ENCODE measurements around the gene FA2H.
"Not testable (repeated sequence)": the region's sequence is repeated elsewhere in the genome, so short reads cannot be mapped to it uniquely, and the experiment has no call there.

FA2H gene

DNA sequence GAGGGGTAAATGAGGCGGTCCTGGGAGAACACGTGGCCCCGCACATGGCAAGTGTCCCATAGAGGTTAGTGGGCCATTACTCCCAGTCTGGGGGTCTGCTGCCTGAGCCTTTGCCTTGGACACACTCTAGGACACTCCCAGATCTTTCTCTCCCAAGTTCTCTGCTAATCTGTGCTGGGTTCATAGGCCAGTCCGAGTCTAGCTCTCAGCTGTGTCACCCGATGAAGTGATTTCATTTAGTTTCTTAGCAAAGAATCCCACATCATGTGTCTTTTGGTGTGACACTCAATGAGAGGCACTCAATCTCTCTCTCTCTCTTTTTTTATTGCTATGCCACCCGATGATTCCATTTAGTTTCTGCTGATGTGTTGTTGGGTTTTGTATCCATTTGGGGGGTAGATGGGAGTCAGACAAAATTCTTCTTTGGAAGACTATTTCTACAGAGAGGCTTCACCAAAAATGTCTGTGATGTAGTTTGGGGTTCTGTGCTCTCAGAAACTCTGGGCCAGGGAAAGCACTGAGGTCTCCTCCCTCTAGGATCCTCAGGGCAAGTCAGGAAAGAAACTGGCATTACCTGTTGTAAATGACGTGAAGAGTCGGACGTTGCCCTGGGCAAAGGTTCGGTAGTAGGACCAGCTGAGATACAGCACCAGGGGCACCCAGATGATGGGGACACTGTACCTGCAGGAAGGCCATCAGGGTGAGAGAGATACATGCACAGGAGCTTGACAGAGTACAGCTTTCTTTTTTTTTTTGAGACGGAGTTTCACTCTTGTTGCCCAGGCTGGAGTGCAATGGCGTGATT is 48.8 kb downstream of the FA2H start:
- DNase-seq (ENCODE audit: extremely low read depth in 1 of 2, low read depth in 1 of 2) = no peak

GRCh38 chr16:74724820-74725549 is 49.6 kb downstream of the FA2H start:
- DNase-seq (ENCODE audit: extremely low read depth in 1 of 2, low read depth in 1 of 2) = no peak

DNA sequence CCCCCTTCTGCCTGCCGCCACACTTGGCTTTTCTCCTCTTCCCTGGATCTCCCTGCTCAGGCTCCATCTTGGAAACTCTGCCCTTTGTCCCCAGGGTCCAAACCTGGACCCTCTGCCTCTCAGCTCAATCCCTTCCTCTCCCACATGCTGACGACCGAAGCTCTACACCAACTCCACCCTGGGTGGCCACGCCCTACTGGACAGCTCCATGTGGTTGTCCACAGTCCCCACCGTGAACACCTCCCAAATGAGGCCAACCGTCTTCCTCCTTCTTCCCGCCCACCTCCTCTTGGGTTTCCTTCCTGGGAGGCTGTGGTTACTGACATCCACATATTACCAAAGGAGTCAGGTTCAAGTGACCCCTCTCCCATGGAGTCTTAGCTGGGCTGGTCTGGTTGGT is 51.4 kb downstream of the FA2H start:
- no peak for DNase-seq (ENCODE audit: extremely low read depth in 1 of 2, low read depth in 1 of 2)

DNA sequence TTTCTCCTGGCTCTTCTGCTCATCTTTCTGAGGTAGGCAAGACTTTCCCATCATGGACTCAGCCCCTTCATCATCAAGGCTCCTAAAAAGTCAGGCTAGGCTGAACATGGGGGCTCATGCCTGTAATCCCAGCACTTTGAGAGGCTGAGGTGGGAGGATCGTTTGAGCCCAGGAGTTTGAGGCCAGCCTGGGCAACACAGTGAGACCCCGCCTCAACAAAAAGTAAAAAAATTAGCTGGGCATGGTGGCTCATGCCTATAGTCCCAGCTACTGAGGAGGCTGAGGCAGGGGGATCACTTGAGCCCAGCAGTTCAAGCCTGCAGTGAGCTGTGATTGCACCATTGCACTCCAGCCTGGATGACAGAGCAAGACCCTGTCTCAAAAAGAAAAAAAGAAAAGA is 52.5 kb downstream of the FA2H start:
- not testable (repeated sequence) for DNase-seq (ENCODE audit: extremely low read depth in 1 of 2, low read depth in 1 of 2)

GRCh38 chr16:74721716-74722115 is 52.9 kb downstream of the FA2H start:
- DNase-seq (ENCODE audit: extremely low read depth in 1 of 2, low read depth in 1 of 2) = no peak

GRCh38 chr16:74720579-74720978 is 54.0 kb downstream of the FA2H start:
- DNase-seq (ENCODE audit: extremely low read depth in 1 of 2, low read depth in 1 of 2) = no peak

- no peak for DNase-seq (ENCODE audit: extremely low read depth in 1 of 2, low read depth in 1 of 2)
Measured at GRCh38 chr16:74718741-74719610, 55.6 kb downstream of the FA2H start.

DNA sequence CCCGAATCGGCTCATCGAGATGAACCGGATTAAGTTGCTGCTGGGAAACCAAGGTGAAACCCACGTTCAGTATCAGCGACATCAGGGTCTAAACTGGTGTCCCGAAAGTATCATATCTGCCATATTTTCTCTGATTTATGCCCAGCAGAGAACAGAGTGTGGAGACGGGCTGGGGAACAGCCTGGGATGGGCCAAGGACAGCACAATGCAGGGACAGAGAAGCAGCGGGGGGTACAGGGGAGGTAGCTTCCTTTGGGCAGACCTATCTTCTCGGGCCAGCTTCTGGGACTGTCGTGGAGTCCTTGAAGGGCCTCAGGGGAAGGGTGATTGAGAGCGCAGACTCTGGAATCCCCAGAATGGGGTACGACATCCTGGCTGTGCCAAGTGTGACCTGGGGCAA is 56.5 kb downstream of the FA2H start:
- DNase-seq (ENCODE audit: extremely low read depth in 1 of 2, low read depth in 1 of 2) = no peak

- DNase-seq (ENCODE audit: extremely low read depth in 1 of 2, low read depth in 1 of 2) = no peak
Measured at GRCh38 chr16:74717367-74717766, 57.3 kb downstream of the FA2H start.

DNA sequence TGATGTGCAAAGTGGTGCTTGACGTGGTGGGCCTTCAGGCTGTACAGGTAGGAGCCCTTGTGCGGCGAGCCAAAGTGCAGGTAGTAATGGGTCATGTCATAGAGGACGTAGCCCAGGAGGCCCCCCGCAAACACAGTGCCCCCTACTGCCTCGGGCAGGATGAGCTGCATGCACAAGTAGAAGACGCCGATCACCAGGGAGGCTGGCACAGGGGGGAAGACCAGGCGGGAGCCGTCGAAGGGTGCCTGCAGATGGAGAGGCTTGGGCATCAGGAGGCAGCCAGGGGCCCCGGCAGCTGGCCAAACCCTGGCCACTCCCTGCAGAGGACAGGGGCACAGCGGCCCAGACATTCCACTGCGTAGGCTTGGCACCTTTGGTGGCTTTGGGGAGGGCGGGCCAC is 58.3 kb downstream of the FA2H start:
- DNase-seq (ENCODE audit: extremely low read depth in 1 of 2, low read depth in 1 of 2) = no peak

- DNase-seq (ENCODE audit: extremely low read depth in 1 of 2, low read depth in 1 of 2) = no peak
Measured at GRCh38 chr16:74713876-74714275, 60.7 kb downstream of the FA2H start.

DNA sequence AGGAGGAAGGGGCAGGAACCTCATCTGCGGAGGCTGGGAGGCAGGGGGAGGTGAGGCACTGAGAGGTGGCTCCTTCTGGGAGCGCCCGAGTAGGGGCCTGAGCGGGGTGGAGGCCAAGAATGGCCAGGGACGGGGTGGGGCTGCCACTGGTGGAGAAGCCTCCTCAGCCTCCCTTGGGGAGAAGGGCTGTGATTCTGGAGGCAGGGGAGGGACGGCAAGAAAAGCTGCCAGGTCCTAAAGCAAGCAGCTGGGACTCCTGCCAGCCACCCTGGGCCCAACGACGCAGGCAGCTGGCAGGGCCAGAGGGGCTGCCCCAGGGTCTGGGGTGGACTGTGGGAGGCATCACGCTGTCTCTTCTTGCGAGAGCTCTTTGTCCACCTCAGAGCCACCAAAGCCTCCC is 61.3 kb downstream of the FA2H start:
- no peak for DNase-seq (ENCODE audit: extremely low read depth in 1 of 2, low read depth in 1 of 2)

- no peak for DNase-seq (ENCODE audit: extremely low read depth in 1 of 2, low read depth in 1 of 2)
Measured at GRCh38 chr16:74711938-74712337, 62.7 kb downstream of the FA2H start.

DNA sequence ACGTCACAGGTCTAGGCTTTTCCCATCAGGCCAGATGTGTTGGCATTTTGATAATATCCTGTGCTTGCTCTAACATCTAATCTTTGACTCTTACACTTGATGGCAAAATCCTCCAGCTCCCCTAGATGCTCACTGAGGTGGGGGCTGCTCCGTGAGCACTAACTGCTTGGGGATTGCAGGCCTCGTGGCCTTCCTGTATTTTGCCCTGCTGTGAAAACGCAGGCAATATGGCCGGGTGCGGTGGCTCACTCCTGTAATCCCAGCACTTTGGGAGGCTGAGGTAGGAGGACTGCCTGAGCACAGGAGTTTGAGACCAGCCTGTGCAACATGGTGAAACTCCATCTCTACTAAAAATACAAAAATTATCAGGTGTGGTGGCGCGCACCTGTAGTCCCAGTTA is 64.2 kb downstream of the FA2H start:
- no peak for DNase-seq (ENCODE audit: extremely low read depth in 1 of 2, low read depth in 1 of 2)

DNA sequence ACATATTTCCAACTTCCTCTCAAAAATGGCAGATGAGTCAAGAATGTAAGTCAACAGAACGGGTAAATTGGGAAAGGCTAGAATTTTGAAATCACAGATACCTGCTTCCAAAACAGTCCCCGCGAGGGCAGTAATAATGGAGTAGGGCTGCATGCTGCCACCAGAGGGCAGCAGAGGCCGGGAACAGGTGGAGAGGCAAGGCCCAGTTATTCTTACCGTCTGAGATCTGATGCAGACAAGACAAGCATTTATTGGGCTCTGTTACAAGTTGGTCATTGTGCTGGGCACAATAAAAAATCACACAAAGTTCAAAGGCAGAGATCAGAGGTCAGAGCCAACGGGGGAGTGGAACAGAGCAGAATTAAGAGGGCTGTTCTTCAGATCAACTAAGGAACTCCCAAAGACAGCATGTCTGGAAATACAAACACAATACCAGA is 65.2 kb downstream of the FA2H start:
- DNase-seq (ENCODE audit: extremely low read depth in 1 of 2, low read depth in 1 of 2) = peak; percentile 47 to 58

- DNase-seq (ENCODE audit: extremely low read depth in 1 of 2, low read depth in 1 of 2) = peak; percentile 38 to 46
Measured at GRCh38 chr16:74700438-74701225, 74.0 kb downstream of the FA2H start, which contains the start of gene MLKL. Gene MLKL, minus strand, starts transcription at chr16:74700862. Its CDS starts 5,105 bp downstream, at chr16:74695757.

GRCh38 chr16:74700116-74700437 is 74.5 kb downstream of the FA2H start:
- DNase-seq (ENCODE audit: extremely low read depth in 1 of 2, low read depth in 1 of 2) = peak in 1 of 2 donors; percentile 17

DNA sequence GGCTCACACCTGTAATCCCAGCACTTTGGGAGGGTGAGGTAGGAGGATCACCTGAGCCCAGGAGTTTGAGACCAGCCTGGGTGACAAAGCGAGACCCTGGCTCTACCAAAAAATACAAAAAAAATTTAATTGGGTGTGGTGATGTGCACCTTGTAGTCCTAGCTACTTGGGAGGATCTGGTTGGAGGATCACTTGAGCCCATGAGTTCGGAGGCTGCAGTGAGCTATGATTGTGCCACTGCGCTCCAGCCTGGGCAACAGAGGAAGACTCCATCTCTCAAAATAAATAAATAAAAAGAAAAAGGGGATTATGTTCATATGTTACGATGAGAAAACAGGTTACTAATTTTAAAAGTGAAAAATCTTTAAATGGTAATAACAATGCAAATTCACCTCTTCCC is 75.0 kb downstream of the FA2H start:
- no peak for DNase-seq (ENCODE audit: extremely low read depth in 1 of 2, low read depth in 1 of 2)

GRCh38 chr16:74698222-74698621 is 76.4 kb downstream of the FA2H start:
- no peak for DNase-seq (ENCODE audit: extremely low read depth in 1 of 2, low read depth in 1 of 2)

Measured in stimulated activated CD8-positive, alpha-beta memory T cell treated with anti-CD3 and anti-CD28 coated beads, Interleukin-7, amount 100 ng/mL, for 48 hours (primary cell).